Activated gamma-delta T cell treated with anti-CD3 and anti-CD28 coated beads, Interleukin-2, amount 50 U/mL, for 16 hours (primary cell): ENCODE data around the gene SPHK2.
"Not testable (repeated sequence)": the region's sequence is repeated elsewhere in the genome, so short reads cannot be mapped to it uniquely, and the experiment has no call there.

Experiments
- DNase-seq: peaks from one replicate; pipeline ENCODE4 v3.0.0-alpha.2; 2020; ENCODE audit warnings: low read depth

Gene SPHK2

DNA sequence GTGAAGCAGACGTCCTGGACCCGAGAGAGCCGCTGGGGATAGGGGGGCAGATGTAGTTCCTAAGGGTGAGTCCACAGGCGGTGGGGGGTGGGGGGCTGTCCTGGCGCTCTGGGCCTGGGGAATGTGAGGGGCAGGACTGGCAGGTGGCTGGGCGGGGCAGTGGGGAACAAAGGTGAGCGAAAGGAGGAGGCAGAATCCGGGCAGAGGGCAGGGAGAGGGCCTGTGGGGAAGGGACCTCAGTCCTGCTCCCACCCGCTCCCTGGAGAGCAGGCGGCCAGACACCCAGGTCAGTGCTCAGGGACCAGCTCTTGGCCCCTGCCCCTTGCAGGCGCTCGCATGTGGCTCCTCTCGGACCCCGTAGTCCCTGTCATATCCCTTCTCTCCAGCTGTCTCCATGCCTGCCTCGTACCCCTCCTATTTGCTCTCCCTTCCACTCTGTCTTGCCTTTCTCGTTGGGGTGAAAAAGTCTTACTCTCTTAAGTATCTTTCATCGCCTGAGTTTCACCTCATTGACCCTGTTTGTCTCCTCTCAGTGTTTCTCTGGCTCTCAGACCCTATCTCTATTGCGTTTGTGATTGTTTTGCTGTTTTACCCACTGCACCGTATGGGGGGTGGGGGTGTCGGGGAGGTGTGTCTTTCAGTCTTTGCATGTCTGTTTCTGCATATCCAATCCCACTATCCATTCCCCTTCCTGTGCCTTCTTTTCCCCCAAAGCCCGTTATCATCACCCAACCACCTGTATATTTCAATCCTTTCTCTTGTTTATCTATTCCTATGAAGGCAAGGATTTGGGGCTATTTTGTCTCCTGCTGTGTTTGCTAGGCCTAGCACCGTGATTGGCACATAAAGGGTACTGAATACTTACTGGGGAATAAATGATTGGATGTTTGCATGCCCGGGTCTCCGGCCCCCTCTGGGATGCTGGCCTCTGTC lies 5.8 kb downstream of the SPHK2 start:
- no peak for DNase-seq

DNA sequence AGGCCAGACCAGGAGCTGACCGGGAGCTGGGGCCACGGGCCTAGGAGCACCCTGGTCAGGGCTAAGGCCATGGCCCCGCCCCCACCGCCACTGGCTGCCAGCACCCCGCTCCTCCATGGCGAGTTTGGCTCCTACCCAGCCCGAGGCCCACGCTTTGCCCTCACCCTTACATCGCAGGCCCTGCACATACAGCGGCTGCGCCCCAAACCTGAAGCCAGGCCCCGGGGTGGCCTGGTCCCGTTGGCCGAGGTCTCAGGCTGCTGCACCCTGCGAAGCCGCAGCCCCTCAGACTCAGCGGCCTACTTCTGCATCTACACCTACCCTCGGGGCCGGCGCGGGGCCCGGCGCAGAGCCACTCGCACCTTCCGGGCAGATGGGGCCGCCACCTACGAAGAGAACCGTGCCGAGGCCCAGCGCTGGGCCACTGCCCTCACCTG lies 6.6 kb downstream of the SPHK2 start:
- DNase-seq = no peak

DNA sequence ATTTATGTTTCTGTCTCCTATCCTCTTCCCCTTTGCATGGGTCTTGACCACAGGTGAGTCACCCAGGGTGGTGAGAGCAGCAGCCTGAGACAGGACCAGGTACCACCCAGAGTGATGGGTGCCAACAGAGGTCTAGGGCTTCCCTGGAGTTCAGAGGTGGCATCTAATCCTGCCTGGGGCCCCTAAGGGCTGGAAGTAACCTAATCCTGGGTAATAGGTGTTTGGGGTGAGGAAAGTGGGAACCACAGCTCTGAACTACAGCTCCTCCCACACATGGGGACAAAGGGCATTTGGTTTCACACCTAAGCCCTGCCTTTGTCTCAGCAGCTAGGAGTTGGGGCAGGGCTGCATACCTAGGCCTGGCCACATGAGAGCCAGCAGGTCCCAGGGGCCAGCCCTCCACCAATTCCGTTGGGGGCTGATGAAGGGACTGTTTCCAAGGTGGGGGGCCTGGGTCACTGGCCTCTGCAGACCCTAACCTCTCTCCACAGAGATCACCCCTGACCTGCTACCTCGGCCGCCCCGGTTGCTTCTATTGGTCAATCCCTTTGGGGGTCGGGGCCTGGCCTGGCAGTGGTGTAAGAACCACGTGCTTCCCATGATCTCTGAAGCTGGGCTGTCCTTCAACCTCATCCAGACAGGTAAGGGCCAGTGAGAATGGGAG lies 8.0 kb downstream of the SPHK2 start:
- DNase-seq = no peak

DNA sequence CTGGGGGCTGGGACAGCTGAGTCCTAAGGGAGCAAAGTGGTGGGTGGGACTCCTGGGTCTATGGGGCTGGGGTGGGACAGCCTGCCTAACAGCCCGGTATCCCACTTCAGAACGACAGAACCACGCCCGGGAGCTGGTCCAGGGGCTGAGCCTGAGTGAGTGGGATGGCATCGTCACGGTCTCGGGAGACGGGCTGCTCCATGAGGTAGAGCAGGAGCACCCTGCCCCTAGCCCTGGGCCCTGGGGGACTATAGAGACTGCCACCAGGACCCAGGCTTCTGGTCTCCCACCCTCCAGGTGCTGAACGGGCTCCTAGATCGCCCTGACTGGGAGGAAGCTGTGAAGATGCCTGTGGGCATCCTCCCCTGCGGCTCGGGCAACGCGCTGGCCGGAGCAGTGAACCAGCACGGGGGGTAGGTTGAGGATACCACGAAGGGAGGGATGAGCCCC lies 8.6 kb downstream of the SPHK2 start:
- no peak for DNase-seq

DNA sequence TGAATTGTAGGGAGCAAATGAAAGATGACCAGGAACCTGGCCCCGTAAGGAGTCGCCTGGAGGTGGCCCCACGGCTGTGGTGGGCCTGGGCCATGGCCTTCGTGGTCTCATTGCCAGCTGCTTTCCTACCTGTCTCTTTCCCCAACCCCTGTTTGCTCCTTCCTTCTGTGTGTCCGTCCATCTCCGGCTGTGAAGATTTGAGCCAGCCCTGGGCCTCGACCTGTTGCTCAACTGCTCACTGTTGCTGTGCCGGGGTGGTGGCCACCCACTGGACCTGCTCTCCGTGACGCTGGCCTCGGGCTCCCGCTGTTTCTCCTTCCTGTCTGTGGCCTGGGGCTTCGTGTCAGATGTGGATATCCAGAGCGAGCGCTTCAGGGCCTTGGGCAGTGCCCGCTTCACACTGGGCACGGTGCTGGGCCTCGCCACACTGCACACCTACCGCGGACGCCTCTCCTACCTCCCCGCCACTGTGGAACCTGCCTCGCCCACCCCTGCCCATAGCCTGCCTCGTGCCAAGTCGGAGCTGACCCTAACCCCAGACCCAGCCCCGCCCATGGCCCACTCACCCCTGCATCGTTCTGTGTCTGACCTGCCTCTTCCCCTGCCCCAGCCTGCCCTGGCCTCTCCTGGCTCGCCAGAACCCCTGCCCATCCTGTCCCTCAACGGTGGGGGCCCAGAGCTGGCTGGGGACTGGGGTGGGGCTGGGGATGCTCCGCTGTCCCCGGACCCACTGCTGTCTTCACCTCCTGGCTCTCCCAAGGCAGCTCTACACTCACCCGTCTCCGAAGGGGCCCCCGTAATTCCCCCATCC lies 9.4 kb downstream of the SPHK2 start:
- no peak for DNase-seq

DNA sequence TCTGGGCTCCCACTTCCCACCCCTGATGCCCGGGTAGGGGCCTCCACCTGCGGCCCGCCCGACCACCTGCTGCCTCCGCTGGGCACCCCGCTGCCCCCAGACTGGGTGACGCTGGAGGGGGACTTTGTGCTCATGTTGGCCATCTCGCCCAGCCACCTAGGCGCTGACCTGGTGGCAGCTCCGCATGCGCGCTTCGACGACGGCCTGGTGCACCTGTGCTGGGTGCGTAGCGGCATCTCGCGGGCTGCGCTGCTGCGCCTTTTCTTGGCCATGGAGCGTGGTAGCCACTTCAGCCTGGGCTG lies 9.9 kb downstream of the SPHK2 start:
- no peak for DNase-seq

DNA sequence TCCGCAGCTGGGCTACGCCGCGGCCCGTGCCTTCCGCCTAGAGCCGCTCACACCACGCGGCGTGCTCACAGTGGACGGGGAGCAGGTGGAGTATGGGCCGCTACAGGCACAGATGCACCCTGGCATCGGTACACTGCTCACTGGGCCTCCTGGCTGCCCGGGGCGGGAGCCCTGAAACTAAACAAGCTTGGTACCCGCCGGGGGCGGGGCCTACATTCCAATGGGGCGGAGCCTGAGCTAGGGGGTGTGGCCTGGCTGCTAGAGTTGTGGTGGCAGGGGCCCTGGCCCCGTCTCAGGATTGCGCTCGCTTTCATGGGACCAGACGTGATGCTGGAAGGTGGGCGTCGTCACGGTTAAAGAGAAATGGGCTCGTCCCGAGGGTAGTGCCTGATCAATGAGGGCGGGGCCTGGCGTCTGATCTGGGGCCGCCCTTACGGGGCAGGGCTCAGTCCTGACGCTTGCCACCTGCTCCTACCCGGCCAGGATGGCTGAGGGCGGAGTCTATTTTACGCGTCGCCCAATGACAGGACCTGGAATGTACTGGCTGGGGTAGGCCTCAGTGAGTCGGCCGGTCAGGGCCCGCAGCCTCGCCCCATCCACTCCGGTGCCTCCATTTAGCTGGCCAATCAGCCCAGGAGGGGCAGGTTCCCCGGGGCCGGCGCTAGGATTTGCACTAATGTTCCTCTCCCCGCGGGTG lies 10.4 kb downstream of the SPHK2 start:
- DNase-seq = no peak

DNA sequence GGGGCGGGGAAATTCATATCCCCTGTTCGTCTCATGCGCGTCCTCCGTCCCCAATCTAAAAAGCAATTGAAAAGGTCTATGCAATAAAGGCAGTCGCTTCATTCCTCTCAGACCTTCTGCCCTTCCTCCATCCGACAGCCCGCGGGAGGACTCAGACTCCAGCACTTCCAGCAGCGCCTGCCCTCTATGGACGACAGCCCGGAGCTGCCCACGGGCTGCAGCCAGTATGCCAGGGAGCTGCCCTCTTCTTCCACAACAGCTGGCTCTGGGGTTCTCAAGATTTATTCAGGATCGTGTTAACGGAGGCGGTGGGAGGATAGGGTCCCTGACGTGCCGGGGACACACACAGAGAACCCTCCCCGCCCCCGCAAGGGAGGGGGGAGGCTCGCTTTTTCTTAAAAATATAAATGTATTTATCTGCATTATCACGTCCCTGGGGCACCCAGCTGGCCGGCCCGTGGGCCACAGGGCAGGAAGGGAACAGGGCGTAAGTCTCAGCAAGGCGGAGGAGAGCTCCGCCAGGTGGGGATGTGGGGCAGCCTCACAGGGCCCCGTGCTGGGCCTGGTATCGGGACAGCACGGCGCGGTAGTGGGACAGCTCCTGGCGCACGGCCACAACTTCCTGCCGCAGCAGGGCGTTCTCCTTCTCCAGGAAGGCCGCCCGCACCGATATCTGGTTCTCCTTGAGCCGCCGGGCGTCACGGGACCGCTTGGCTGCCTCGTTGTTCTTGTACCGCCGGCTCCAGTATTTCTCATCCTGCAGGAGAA lies 11.2 kb downstream of the SPHK2 start:
- no peak for DNase-seq

DNA sequence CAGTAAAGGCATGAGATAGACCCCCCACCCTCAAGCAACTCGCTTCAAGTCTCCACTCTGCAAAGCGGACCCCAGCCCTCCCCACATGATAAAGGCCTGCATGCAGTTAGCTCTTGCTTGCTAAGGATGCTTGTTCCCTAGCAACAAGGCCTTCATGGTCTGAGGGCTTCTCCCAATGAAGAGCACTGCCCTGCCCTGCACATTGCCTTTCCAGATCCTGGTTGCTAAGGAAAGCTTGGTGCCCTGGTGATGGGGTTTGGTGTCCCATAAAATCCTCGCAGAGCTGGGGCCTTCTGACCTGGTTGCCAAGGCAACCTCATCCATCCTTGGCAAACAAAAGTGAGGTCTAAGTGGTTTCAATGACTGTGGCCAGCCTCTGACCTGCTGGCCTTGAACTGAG lies 11.9 kb downstream of the SPHK2 start:
- DNase-seq = no peak

DNA sequence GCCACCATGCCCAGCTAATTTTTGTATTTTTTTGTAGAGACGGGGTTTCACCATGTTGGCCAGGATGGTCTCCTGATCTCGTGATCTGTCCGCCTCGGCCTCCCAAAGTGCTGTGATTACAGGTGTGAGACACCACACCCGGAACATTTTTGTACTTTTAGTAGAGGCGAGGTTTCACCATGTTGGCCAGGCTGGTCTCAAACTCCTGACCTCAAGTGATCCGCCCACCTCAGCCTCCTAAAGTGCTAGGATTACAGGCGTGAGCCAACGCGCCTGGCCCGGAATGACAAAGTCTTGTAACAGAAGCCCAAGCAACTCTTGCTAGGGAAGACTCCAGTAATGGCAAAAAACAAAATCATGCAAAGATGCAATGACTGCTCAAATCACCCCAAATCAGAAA lies 13.0 kb downstream of the SPHK2 start:
- DNase-seq = not testable (repeated sequence)

DNA sequence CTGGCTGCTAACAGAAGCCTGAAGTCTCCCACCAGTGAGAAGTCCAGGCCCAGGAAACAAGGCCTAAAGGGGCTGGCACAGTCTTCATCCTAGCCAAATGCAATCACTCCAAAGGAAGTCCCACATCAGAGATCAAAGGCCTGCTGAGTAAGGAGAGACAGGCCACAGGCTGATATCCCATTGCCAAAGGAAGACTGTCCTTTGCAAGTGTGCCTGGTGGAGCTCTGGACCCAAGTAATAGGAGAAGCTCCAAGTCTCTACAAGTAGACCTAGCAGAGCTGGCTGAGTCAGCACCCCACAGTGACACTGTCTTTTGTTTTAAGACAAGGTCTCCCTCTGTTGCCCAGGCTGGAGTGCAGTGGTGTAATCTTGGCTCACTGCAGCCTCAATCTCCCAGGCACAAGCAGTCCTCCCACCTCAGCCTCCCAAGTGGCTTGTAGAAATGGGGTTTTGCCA lies 13.4 kb downstream of the SPHK2 start:
- DNase-seq = no peak

DNA sequence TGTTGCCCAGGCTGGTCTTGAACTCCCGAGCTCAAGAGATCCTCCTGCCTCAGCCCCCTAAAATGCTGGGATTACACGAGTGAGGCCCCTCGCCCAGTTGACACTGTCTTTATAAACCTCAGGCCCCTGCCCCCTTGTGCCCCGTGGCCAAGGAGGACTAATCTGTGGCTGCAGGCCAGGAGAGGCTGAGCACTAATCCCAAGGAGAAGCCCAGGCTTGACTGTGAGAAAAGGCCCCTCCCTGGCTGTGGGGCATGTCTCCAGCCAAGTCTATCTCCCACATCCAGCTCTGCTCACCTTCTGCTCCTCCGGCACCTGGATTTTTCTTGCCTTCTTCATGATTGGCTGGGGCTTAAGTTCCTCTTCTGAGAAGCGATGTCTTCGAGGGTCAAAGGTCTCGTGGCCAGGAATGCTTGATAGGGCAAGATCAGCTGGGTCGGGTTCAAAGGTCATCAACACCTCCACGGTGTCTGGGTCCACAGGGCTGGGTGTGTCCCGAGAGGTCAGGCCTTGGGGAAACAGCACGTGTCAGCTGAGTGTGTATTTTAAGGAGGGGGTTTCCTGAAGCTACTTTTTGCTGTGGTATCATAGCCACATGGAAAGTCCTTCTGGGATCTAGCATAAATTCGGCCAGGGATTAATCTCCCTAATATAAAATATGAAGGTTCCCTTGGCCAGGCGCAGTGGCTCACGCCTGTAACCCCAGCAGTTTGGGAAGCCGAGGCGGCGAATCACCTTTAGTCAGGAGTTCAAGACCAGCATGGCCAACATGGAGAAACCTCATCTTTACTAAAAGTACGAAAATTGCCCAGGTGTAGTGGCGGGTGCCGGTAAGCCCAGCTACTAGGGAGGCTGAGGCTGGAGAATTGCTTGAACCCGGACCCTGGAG lies 14.1 kb downstream of the SPHK2 start:
- DNase-seq = no peak

DNA sequence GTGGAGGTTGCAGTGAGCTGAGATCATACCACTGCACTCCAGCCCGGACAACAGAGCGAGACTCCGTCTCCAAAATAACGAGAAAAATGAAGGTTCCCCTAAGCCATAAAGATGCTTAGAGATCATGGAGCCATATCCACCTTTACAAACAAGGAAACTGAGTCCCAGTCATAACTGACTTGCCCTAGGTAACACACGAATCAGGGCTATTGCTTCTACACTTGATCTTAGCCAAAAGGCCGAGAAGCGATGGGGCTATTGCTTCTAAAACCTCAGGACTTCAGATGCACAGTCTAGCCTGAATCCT lies 14.7 kb downstream of the SPHK2 start:
- no peak for DNase-seq

DNA sequence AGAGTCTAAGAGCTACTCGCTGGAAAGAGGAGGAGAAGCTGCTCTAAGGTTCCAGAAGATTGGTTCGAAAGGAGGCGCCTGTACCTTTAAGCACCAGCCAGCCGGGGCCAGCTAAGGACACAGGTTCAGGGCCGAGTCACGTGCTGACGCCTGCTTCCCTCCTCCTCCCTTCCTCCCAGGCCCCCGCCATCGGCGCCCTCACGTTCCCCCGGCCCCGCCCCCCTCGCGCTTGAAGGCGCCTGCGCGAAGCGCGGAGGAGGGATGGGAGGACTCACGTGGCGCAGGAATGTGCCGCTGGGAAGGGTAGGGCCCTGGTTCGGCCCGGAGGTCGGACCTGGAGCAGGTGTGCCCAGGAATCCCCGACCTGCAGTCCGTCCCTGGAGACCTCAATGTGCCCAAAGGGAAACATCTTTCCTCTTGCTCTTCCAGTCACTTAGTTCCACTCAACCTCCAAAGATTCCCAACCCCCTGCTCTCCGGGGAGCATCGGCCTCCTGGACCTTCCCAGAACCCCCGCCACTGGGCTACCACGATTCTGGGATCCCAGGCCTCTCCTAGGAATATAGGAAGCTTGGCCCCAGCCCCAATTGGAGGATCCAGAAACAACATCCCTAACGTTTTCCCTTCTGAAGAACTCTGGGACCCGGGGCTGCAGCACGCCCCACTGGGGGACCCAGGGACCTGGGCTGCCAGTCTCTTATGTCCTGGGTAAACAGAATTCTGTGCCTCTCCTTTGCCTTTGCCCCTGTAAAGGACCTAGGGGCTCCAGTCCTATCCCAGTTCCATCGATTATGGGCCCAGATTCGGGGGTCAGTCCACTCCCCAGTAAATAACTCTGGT lies 15.3 kb downstream of the SPHK2 start:
- DNase-seq = peak; percentile 84

DNA sequence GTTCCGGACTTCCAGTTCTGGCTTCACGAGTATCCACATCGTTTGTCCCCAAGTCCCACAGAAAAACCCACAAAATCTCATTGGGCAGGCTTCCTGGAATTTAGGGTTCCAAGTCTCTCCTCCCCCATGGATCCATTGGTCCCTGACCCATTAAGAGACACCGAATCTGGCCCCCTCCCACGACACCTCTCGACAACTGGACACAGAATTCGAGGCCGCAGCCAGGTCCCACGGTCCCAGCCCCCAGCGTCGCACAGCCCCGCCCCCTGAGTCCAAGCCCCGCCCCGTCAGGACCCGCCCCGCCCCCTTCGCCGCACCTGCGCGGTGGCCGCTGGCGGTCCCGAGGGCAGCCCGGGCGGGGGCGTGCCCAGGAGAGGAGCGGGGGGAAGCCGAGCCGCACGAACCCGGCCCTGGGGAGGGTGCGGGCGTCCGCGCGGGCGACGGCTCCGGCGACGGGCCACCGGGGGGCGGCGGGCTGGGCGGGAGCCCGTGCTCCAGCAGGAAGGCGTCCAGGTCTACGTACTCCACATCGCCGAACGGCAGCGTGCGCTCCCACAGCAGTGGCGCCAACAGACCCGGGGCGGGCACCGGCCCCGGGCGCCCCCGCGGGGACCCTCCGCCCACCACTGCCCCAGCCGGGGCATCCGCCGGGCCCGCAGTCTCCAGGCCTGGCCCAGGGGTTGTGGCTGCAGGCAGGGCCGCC lies 16.1 kb downstream of the SPHK2 start:
- DNase-seq = peak; percentile 66

DNA sequence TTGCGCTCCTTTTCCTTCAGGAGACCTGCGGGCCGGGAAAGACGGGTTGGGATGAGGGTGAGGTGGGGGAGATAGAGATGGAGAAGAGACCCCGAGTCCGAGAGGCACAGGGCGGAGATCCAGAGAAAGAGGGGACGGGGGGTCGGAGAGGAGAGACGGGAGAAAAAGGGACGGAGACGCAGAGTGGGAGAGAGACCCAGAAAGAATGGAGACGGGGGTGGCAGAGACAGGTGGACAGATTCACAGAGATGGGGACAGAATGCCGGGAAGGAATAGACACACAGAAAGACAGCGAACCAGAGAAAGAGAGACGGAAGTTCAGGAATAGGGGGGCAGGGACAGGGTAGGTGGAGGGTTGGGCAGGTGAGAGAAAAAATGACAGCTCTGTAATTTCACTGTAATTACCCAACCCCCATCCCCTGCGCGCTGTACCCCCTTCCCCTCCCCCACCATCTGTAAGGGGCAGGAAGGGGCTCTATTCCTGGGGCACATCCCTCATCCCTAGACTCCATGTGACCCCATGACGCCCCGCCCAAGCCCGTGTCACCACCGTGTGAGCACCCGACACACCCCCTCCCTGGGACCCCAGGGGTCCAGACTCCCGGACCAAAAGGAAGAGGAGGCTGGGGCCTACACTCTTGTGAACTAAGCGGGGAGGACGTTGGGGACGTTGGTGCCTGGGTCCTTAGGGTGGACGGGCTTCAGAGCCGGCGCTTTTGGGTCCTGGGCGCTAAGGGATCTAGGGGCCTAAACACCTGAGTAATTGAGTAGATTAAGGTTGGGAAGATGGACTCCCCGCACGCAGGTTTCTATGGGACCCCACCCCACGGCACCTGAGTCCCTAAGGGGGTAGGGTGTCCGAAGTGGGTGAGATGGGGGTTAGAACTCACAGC lies 16.9 kb downstream of the SPHK2 start:
- DNase-seq = no peak

DNA sequence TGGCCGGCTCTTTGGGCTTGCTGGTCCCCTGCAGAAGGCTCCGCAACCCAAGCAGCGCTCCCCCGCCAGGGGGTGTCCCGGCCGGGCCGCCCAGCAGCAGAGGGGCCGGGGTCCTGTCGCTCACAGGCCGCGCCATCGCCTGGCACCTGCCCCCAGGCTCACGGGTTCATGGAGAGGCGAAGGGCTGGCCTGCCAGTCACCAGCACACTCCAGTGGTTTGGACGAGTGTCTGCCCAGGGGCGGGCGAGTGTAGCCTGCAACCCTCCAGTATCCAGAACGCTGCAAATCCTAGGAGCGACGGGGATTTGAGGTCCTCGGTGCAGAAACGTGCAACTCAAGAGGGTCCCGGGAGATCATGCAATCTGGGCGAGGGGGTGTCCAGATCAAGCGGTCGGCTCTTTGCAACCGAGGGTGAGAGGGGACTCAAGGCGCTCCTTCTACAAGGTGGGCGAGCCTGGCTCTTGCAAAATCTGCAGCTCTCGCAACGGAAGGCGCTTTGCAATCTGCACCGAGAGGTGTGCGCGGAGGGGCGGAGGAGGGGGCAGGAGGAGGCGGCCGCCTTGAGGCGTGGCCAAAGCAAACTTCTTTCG lies 17.6 kb downstream of the SPHK2 start, which contains the start of gene DBP:
DBP (minus strand) TSS at position 521 of the 590 bp plus-strand sequence; CDS start at position 136, 385 bp downstream.
- DNase-seq = no peak
